Measurements from ENCODE around the gene SPIRE1.

GRCh38 chr18:12458771-12459170 lies 199.1 kb downstream of the SPIRE1 start:
- TF ChIP-seq, protein P1, sequence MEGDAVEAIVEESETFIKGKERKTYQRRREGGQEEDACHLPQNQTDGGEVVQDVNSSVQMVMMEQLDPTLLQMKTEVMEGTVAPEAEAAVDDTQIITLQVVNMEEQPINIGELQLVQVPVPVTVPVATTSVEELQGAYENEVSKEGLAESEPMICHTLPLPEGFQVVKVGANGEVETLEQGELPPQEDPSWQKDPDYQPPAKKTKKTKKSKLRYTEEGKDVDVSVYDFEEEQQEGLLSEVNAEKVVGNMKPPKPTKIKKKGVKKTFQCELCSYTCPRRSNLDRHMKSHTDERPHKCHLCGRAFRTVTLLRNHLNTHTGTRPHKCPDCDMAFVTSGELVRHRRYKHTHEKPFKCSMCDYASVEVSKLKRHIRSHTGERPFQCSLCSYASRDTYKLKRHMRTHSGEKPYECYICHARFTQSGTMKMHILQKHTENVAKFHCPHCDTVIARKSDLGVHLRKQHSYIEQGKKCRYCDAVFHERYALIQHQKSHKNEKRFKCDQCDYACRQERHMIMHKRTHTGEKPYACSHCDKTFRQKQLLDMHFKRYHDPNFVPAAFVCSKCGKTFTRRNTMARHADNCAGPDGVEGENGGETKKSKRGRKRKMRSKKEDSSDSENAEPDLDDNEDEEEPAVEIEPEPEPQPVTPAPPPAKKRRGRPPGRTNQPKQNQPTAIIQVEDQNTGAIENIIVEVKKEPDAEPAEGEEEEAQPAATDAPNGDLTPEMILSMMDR (IDR thresholded peaks at IDR 0.05; ENCODE audit: low read length) = no peak
- no peak for TF ChIP-seq EZH2 (IDR thresholded peaks at IDR 0.05; ENCODE audit: borderline replicate concordance, low read length)
